Lung (tissue), 12 donors: ENCODE data around the gene ACTG1. TPM values are rescaled to one million over a fixed set of nuclear protein-coding genes. Genes with fewer than 3 reads are reported as not detected.
A peak's percentile ranks its signal among the peaks of the same experiment; 100 is the strongest.

Experiments
- ATAC-seq: fragments of 200-7000 bp; cut with Tn5 transposase; one replicate; pipeline ENCODE4 v1.9.1; 2020; ENCODE audit warnings: moderate number of reproducible peaks; ENCODE audit not compliant: insufficient read depth, low FRiP score
- DNase-seq, 3 donors: peaks; one replicate each; pipeline ENCODE4 v3.0.0-alpha.2; 2013 to 2017
- H3K27ac ChIP-seq, 2 donors: one replicate each; pipeline ENCODE4 v1.5.1; 2013; ENCODE audit warnings: mild to moderate bottlenecking in 2 of 2, moderate library complexity in 2 of 2, control low read depth in 1 of 2, inconsistent platforms in 1 of 2, low read depth in 1 of 2, low read length in 1 of 2
- H3K27me3 ChIP-seq, 3 donors: one replicate each; pipeline ENCODE4 v1.5.1; 2013; ENCODE audit warnings: low read length in 2 of 3; ENCODE audit not compliant: control insufficient read depth in 3 of 3, insufficient read depth in 3 of 3
- H3K36me3 ChIP-seq, 4 donors: one replicate each; pipeline ENCODE4 v1.5.1; 2013; ENCODE audit warnings: low read length in 4 of 4, mild to moderate bottlenecking in 1 of 4, moderate library complexity in 1 of 4; ENCODE audit not compliant: control insufficient read depth in 4 of 4, insufficient read depth in 4 of 4
- H3K4me1 ChIP-seq, 5 donors: one replicate each; pipeline ENCODE4 v1.5.1; 2013; ENCODE audit warnings: low read length in 5 of 5, mild to moderate bottlenecking in 2 of 5, moderate library complexity in 1 of 5; ENCODE audit not compliant: control insufficient read depth in 5 of 5, insufficient read depth in 5 of 5
- H3K4me3 ChIP-seq: one replicate; pipeline ENCODE4 v1.5.1; 2013; ENCODE audit warnings: mild to moderate bottlenecking, control low read depth, moderate library complexity
- H3K9ac ChIP-seq, 2 donors: one replicate each; pipeline ENCODE4 v1.5.1; 2013; ENCODE audit warnings: low read length in 2 of 2, control low read depth in 1 of 2; ENCODE audit not compliant: insufficient read depth in 1 of 2
- H3K9me3 ChIP-seq, 4 donors: one replicate each; pipeline ENCODE4 v1.5.1; 2013; ENCODE audit warnings: low read length in 3 of 4, mild to moderate bottlenecking in 1 of 4, moderate library complexity in 1 of 4; ENCODE audit not compliant: control insufficient read depth in 4 of 4, insufficient read depth in 3 of 4
- CTCF ChIP-seq: IDR thresholded peaks from 2 replicates; pipeline ENCODE4 v1.5.1; 2012; ENCODE audit warnings: mild to moderate bottlenecking; ENCODE audit errors: control extremely low read depth, extremely low read depth
- WGBS, 2 donors: extraction: QIAGEN DNeasy Blood & Tissue Kit; methylation state at CpG; one replicate each; pipeline ENCODE4 v1.1.7; 2013; 5-methylcytosine and 5-hydroxymethylcytosine counted together
- polyA plus RNA-seq, 2 donors: library from polyadenylated mRNA; stranded (reverse); fragments of 200-250 nt; gene quantifications; one replicate each; pipeline ENCODE4 v1.2.1, GENCODE V29; 2013
- total RNA-seq, 2 donors: library from RNA; depleted of rRNA in 1 of 2; stranded (reverse); fragments of >200 nt in 1 of 2; gene quantifications; one replicate each; pipeline ENCODE4 v1.2.1, GENCODE V29; 2014 to 2021
- donor health status: control.
- donor health status: control.
- donor health status: Bipolar disorder and iron deficiency.
- donor health status: healthy.
- donor health status: DM: yes; HTN: yes; CAD: no.

The ACTG1 gene
- total and polyA plus RNA-seq, 4 donors, result 1,461 to 4,301 (median 3,063) TPM

- Histone ChIP-seq H3K4me1 (peaks cover 0 to 49% (median 22%) of the 10 kb centered on the region in 5 donors), H3K4me3 (no peak overlapping the region), H3K9me3 (peaks cover 0 to 2% (median 0%) of the 10 kb centered on the region in 4 donors), H3K27ac (peak overlapping the region; percentile 26 to 41), H3K9ac (no peak overlapping the region), H3K27me3 (peaks cover 0 to 12% (median 4%) of the 10 kb centered on the region in 3 donors), H3K36me3 (no peaks in the 10 kb centered on the region)
- no peak for TF ChIP-seq CTCF
- peak; percentile 2 for ATAC-seq
- 44 to 51% methylated on average over 21 to 24 of the region's 24 CpGs for WGBS, 2 donors
- no peak for DNase-seq
Observed at GRCh38 chr17:81518113-81518784, 5.7 kb upstream of the ACTG1 start.

GRCh38 chr17:81517339-81518112 is 4.9 kb upstream of the ACTG1 start:
- DNase-seq, result no peak
- no peak for ATAC-seq
- H3K9me3 ChIP-seq, result peaks cover 0 to 2% (median 0%) of the 10 kb centered on the region in 4 donors
- peaks cover 0 to 12% (median 4%) of the 10 kb centered on the region in 3 donors for H3K27me3 ChIP-seq
- H3K27ac ChIP-seq, result peak overlapping the region in 1 of 2 donors; percentile 24
- no peak overlapping the region for H3K9ac ChIP-seq
- peaks cover 0 to 45% (median 22%) of the 10 kb centered on the region in 5 donors for H3K4me1 ChIP-seq
- TF ChIP-seq CTCF, result no peak
- H3K36me3 ChIP-seq, result no peaks in the 10 kb centered on the region
- WGBS, 2 donors, result 63 to 70% methylated on average over 24 of the region's 24 CpGs
- H3K4me3 ChIP-seq, result no peak overlapping the region

- no peak for ATAC-seq
- no peak overlapping the region for H3K4me3 ChIP-seq
Observed at GRCh38 chr17:81517009-81517338, 4.4 kb upstream of the ACTG1 start.

More at GRCh38 chr17:81517009-81517338, 4.4 kb upstream of the ACTG1 start:
- Histone ChIP-seq H3K4me1 (peaks cover 0 to 45% (median 22%) of the 10 kb centered on the region in 5 donors), H3K27ac (peak overlapping the region in 1 of 2 donors; percentile 24), H3K9me3 (no peaks in the 10 kb centered on the region), H3K36me3 (peaks cover 0 to 4% (median 0%) of the 10 kb centered on the region in 4 donors), H3K27me3 (peaks cover 0 to 12% (median 4%) of the 10 kb centered on the region in 3 donors), H3K9ac (no peak overlapping the region)
- DNase-seq, result no peak
- TF ChIP-seq CTCF, result no peak
- 89 to 90% methylated on average over 9 of the region's 9 CpGs for WGBS, 2 donors
